Vein endothelial cell (primary cell): ENCODE data around the gene CAPNS2. TPM values are rescaled to one million over a fixed set of nuclear protein-coding genes. Genes with fewer than 3 reads are reported as not detected.

Source experiments
- total RNA-seq: library from RNA; depleted of rRNA; stranded (reverse); fragments of >200 nt; gene quantifications from 2 replicates; pipeline ENCODE4 v1.2.3, GENCODE V29; 2012

Gene CAPNS2
- 1.3 and 1.7 TPM in 2 replicates for total RNA-seq

DNA sequence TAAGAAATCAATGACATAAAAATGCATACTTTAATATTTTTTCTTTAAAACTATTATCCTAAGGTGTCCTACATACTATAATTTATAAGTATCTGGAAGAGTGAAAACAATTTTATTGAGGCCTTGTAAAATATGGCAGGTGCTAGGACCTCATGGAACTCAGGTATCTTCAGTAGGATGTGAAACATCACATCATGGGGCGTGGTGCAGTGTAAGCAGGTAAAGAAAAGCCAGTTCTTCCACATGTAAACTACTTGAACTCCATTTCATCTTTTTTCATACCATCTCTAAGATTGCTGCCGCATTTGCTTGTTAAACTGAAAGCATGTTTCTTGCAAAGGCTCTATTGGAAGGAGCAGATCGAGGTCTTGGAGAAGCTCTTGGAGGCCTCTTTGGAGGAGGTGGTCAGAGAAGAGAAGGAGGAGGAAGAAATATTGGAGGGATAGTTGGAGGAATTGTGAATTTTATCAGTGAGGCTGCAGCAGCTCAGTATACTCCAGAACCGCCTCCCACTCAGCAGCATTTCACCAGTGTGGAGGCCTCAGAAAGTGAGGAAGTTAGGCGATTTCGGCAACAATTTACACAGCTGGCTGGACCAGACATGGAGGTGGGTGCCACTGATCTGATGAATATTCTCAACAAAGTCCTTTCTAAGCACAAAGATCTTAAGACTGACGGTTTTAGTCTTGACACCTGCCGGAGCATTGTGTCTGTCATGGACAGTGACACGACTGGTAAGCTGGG lies at the start of gene CAPNS2:
Gene CAPNS2 (plus strand): TSS at position 253 of the 744 bp plus-strand sequence. CDS start 73 bp downstream, at position 326.

Other genes starting within 250 kb of the CAPNS2 start
- not detected in 2 replicates for gene IRX6, start 242.5 kb upstream of the CAPNS2 start, total RNA-seq
- 70.8 and 78.7 TPM in 2 replicates for gene MMP2, start 87.5 kb upstream of the CAPNS2 start, total RNA-seq
- 46.7 and 60.0 TPM in 2 replicates for gene LPCAT2, start 57.6 kb upstream of the CAPNS2 start, total RNA-seq
- gene SLC6A2, start 89.3 kb downstream of the CAPNS2 start, total RNA-seq = not detected in 2 replicates